A549 treated with AZD9567 at 1 μM for 4 hours (cell line): ENCODE results near the gene NFKBIB. TPM values are rescaled to one million over a fixed set of nuclear protein-coding genes. Genes with fewer than 3 reads are reported as not detected.

Experiments used
- total RNA-seq: library from RNA; stranded (reverse); fragments of 200-300 nt; extraction: Qiagen RNA extraction; gene quantifications from 5 replicates; pipeline ENCODE4 v1.2.3, GENCODE V29; 2022; ENCODE audit not compliant: insufficient read depth

NFKBIB gene, protein sequence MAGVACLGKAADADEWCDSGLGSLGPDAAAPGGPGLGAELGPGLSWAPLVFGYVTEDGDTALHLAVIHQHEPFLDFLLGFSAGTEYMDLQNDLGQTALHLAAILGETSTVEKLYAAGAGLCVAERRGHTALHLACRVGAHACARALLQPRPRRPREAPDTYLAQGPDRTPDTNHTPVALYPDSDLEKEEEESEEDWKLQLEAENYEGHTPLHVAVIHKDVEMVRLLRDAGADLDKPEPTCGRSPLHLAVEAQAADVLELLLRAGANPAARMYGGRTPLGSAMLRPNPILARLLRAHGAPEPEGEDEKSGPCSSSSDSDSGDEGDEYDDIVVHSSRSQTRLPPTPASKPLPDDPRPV
- total RNA-seq, result 67.2 to 126 TPM (median 97.7 TPM) in 5 replicates

GRCh38 chr19:38899447-38900201 is at the start of gene NFKBIB, which contains the start of gene SIRT2:
Gene NFKBIB (plus strand): TSS chr19:38899969. CDS start chr19:38900033, 64 bp downstream.
Gene SIRT2 (minus strand): TSS chr19:38899618. CDS start chr19:38899521, 97 bp downstream.

GRCh38 chr19:38877781-38878574 is 21.8 kb upstream of the NFKBIB start, which contains the start of gene RINL:
Gene RINL (minus strand): TSS chr19:38878275. CDS start chr19:38876742, 1,533 bp downstream.

GRCh38 chr19:38929929-38930775 is 30.4 kb downstream of the NFKBIB start, which contains the start of gene SARS2:
Gene SARS2 (minus strand): TSS chr19:38930763. CDS start chr19:38930736, 27 bp downstream.

GRCh38 chr19:38930776-38931520 is 31.2 kb downstream of the NFKBIB start, which contains the start of gene MRPS12:
Gene MRPS12 (plus strand): TSS chr19:38930944. CDS start chr19:38931295, 351 bp downstream.

Other genes starting within 250 kb of the NFKBIB start
- gene CAPN12, start 155.5 kb upstream of the NFKBIB start, total RNA-seq, result 4.3 to 7.3 TPM (median 5.5 TPM) in 5 replicates
- gene LGALS7, start 126.5 kb upstream of the NFKBIB start, total RNA-seq, result 0.23 TPM in 1 of 5 replicates, not detected in the others
- gene LGALS7B, start 110.8 kb upstream of the NFKBIB start, total RNA-seq, result 0.42 to 0.57 TPM (median 0.46 TPM) in 3 of 5 replicates, not detected in the others
- gene LGALS4, start 87.0 kb upstream of the NFKBIB start, total RNA-seq, result 0.49 to 1.0 TPM (median 0.60 TPM) in 4 of 5 replicates, not detected in the other
- 264 to 308 TPM (median 279 TPM) in 5 replicates for gene ECH1, start 68.2 kb upstream of the NFKBIB start, total RNA-seq
- 319 to 411 TPM (median 329 TPM) in 5 replicates for gene HNRNPL, start 50.0 kb upstream of the NFKBIB start, total RNA-seq
- gene RINL, start 21.7 kb upstream of the NFKBIB start, total RNA-seq, result 1.6 to 10.9 TPM (median 2.5 TPM) in 5 replicates
- 35.3 to 38.9 TPM (median 36.2 TPM) in 5 replicates for gene SIRT2, start 351 bp upstream of the NFKBIB start, total RNA-seq
- 0.72 to 1.1 TPM (median 0.89 TPM) in 4 of 5 replicates, not detected in the other for gene CCER2, start 12.2 kb downstream of the NFKBIB start, total RNA-seq
- 56.5 to 71.5 TPM (median 60.9 TPM) in 5 replicates for gene SARS2, start 30.8 kb downstream of the NFKBIB start, total RNA-seq
- 240 to 311 TPM (median 272 TPM) in 5 replicates for gene MRPS12, start 31.0 kb downstream of the NFKBIB start, total RNA-seq
- 51.9 to 84.2 TPM (median 80.0 TPM) in 5 replicates for gene FBXO17, start 75.8 kb downstream of the NFKBIB start, total RNA-seq
- 3.0 to 6.9 TPM (median 3.8 TPM) in 5 replicates for gene FBXO27, start 132.6 kb downstream of the NFKBIB start, total RNA-seq
- 0.03 to 0.07 TPM (median 0.05 TPM) in 3 of 5 replicates, not detected in the others for gene ACP7, start 184.4 kb downstream of the NFKBIB start, total RNA-seq
- gene PAK4, start 225.8 kb downstream of the NFKBIB start, total RNA-seq, result 88.0 to 108 TPM (median 104 TPM) in 5 replicates